Activated B cell treated with CpG ODN at 0.5 μM for 24 hours (primary cell): Measurements from ENCODE around the gene PEPD. TPM values are rescaled to one million over a fixed set of nuclear protein-coding genes. Genes with fewer than 3 reads are reported as not detected.

Experiments used
- ATAC-seq: fragments of 200-7000 bp; cut with Tn5 transposase; one replicate; pipeline ENCODE4 v1.10.0; 2021; ENCODE audit warnings: low read depth, mild to moderate bottlenecking, moderate library complexity
- CTCF ChIA-PET: fragments of 350-600 bp; sonication (Branson Sonifier 250); formaldehyde crosslinking; loops from one replicate; lab custom pipeline; 2021; ENCODE audit warnings: antibody characterized with exemption; lab: Charles Lee
- POLR2A ChIA-PET: fragments of 350-600 bp; sonication (Branson Sonifier 250); formaldehyde crosslinking; loops from one replicate; lab custom pipeline; 2021; ENCODE audit warnings: antibody characterized with exemption; lab: Charles Lee
- DNase-seq: peaks from one replicate; pipeline ENCODE4 v3.0.0; 2022
- H3K27ac Mint-ChIP-seq: one replicate; pipeline ENCODE4 v1.8.0; 2020; ENCODE audit warnings: mixed read lengths
- H3K27me3 Mint-ChIP-seq: one replicate; pipeline ENCODE4 v1.8.0; 2021; ENCODE audit warnings: mixed read lengths
- H3K36me3 Mint-ChIP-seq: one replicate; pipeline ENCODE4 v1.8.0; 2021; ENCODE audit warnings: low read depth, mixed read lengths
- H3K4me1 Mint-ChIP-seq: one replicate; pipeline ENCODE4 v1.8.0; 2021; ENCODE audit warnings: mixed read lengths
- H3K4me3 Mint-ChIP-seq: one replicate; pipeline ENCODE4 v1.8.0; 2020; ENCODE audit warnings: mild to moderate bottlenecking, mixed read lengths
- H3K9me3 Mint-ChIP-seq: one replicate; pipeline ENCODE4 v1.8.0; 2020; ENCODE audit warnings: mixed read lengths
- CTCF ChIP-seq: fragments of 200-600 bp; IDR thresholded peaks from one replicate; pipeline ENCODE4 v1.8.0; 2022; ENCODE audit warnings: antibody characterized with exemption, mild to moderate bottlenecking
- intact Hi-C: fragments of 100-400 bp; cut with micrococcal nuclease; formaldehyde crosslinking; loops from one replicate; pipeline ENCODE4 v1.15.1; 2024
- total RNA-seq: library from RNA; stranded (reverse); gene quantifications from 2 replicates; pipeline ENCODE4 v1.2.3, GENCODE V29; 2022

Gene PEPD
- total RNA-seq, 1 donor from 2014 or later, result 49.1 TPM

- DNase-seq (no peak), ATAC-seq (no peak)
- Mint-ChIP-seq H3K4me1 (peaks cover 8% of the 10 kb centered on the region), H3K9me3 (no peaks in the 10 kb centered on the region), H3K4me3 (no peak overlapping the region), H3K27ac (no peak overlapping the region), H3K36me3 (no peaks in the 10 kb centered on the region), H3K27me3 (peaks cover 4% of the 10 kb centered on the region)
- intact Hi-C loops, result no loop called here
- ChIA-PET POLR2A (interaction anchor here (0.7 kb wide), 1 partner anchor 132 kb away, joined by 9 read pairs; no protein-coding TSS in a partner anchor), CTCF (no interaction called here)
- TF ChIP-seq CTCF, result no peak
Observed at GRCh38 chr19:33368074-33368864, 153.3 kb downstream of the PEPD start.

GRCh38 chr19:33366897-33367296 is 154.7 kb downstream of the PEPD start:
- Mint-ChIP-seq H3K27ac (no peak overlapping the region), H3K9me3 (no peaks in the 10 kb centered on the region), H3K4me1 (no peaks in the 10 kb centered on the region), H3K27me3 (peaks cover 12% of the 10 kb centered on the region), H3K4me3 (no peak overlapping the region), H3K36me3 (no peaks in the 10 kb centered on the region)
- ATAC-seq (no peak), DNase-seq (no peak)
- ChIA-PET CTCF (no interaction called here), POLR2A (interaction anchor here (0.7 kb wide), 1 partner anchor 177 kb away, joined by 8 read pairs; no protein-coding TSS in a partner anchor)
- intact Hi-C loops, result no loop called here
- no peak for TF ChIP-seq CTCF

- no peak for ATAC-seq
- ChIA-PET POLR2A (no interaction called here), CTCF (no interaction called here)
- DNase-seq, result no peak
- Mint-ChIP-seq H3K4me1 (no peaks in the 10 kb centered on the region), H3K36me3 (no peaks in the 10 kb centered on the region), H3K4me3 (no peak overlapping the region), H3K9me3 (no peaks in the 10 kb centered on the region), H3K27me3 (peaks cover 16% of the 10 kb centered on the region), H3K27ac (no peak overlapping the region)
- TF ChIP-seq CTCF, result no peak
- intact Hi-C loops, result no loop called here
Observed at GRCh38 chr19:33366127-33366526, 155.5 kb downstream of the PEPD start.

GRCh38 chr19:33365691-33366090 is 155.9 kb downstream of the PEPD start:
- no peak for DNase-seq
- POLR2A ChIA-PET, result no interaction called here
- Mint-ChIP-seq H3K9me3 (no peaks in the 10 kb centered on the region), H3K4me1 (no peaks in the 10 kb centered on the region), H3K4me3 (no peak overlapping the region), H3K27ac (no peak overlapping the region), H3K36me3 (no peaks in the 10 kb centered on the region), H3K27me3 (peaks cover 18% of the 10 kb centered on the region)
- ATAC-seq, result no peak
- no peak for TF ChIP-seq CTCF
- CTCF ChIA-PET, result no interaction called here
- intact Hi-C loops, result no loop called here

GRCh38 chr19:33363476-33363875 is 158.1 kb downstream of the PEPD start:
- Mint-ChIP-seq H3K27ac (no peak overlapping the region), H3K36me3 (no peaks in the 10 kb centered on the region), H3K9me3 (no peaks in the 10 kb centered on the region), H3K27me3 (peaks cover 28% of the 10 kb centered on the region), H3K4me1 (no peaks in the 10 kb centered on the region), H3K4me3 (no peak overlapping the region)
- no peak for TF ChIP-seq CTCF
- CTCF ChIA-PET, result no interaction called here
- DNase-seq (no peak), ATAC-seq (no peak)
- intact Hi-C loops, result no loop called here
- POLR2A ChIA-PET, result interaction anchor here (0.7 kb wide), 1 partner anchor 614 kb away, joined by 6 read pairs; no protein-coding TSS in a partner anchor
